Neural cell (in vitro differentiated cells): ENCODE measurements around the gene VPREB3.

ENCODE experiments used
- EZH2 ChIP-seq: fragments of 200-600, 300-800 bp; shearing (Covaris generic), sonication (generic); IDR thresholded peaks from 2 replicates; pipeline ENCODE4 v1.6.1; 2014; ENCODE audit warnings: antibody characterized with exemption, low read length, borderline replicate concordance, mild to moderate bottlenecking; ENCODE audit not compliant: insufficient read depth, poor library complexity, severe bottlenecking
- POLR2AphosphoS5 ChIP-seq: IDR thresholded peaks from 2 replicates; pipeline ENCODE4 v1.6.1; 2012
- TF ChIP-seq, protein P1 (sequence below): fragments of 450-650 bp; IDR thresholded peaks from 2 replicates; pipeline ENCODE4 v1.5.1; 2014; ENCODE audit warnings: antibody characterized with exemption, mild to moderate bottlenecking, moderate library complexity; ENCODE audit not compliant: poor library complexity, severe bottlenecking

GRCh38 chr22:23704829-23705228, 49.4 kb downstream of the VPREB3 start:
- TF ChIP-seq, protein P1, sequence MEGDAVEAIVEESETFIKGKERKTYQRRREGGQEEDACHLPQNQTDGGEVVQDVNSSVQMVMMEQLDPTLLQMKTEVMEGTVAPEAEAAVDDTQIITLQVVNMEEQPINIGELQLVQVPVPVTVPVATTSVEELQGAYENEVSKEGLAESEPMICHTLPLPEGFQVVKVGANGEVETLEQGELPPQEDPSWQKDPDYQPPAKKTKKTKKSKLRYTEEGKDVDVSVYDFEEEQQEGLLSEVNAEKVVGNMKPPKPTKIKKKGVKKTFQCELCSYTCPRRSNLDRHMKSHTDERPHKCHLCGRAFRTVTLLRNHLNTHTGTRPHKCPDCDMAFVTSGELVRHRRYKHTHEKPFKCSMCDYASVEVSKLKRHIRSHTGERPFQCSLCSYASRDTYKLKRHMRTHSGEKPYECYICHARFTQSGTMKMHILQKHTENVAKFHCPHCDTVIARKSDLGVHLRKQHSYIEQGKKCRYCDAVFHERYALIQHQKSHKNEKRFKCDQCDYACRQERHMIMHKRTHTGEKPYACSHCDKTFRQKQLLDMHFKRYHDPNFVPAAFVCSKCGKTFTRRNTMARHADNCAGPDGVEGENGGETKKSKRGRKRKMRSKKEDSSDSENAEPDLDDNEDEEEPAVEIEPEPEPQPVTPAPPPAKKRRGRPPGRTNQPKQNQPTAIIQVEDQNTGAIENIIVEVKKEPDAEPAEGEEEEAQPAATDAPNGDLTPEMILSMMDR = no peak
- TF ChIP-seq EZH2 (no peak), POLR2AphosphoS5 (no peak)
